Urothelium cell line (cell line): ENCODE data around the gene CDNF.
"Not testable (repeated sequence)": the region's sequence is repeated elsewhere in the genome, so short reads cannot be mapped to it uniquely, and the experiment has no call there.

Source experiments
- DNase-seq: peaks from one replicate; pipeline ENCODE4 v3.0.0; 2011; ENCODE audit warnings: low spot score, mixed read lengths
- FAIRE-seq: peaks from 2 replicates; lab custom pipeline; 2011; peaks lifted over from hg19 to GRCh38; lab: Jason Lieb, UNC

Gene CDNF

GRCh38 chr10:14840178-14840577, 2.3 kb upstream of the CDNF start:
- no peak for FAIRE-seq
- no peak for DNase-seq

- FAIRE-seq (no peak), DNase-seq (no peak)
These were observed 1.5 kb upstream of the CDNF start for GRCh38 chr10:14839305-14839695.

GRCh38 chr10:14838582-14839304, 906 bp upstream of the CDNF start:
- peak; percentile 35 for DNase-seq
- FAIRE-seq: no peak

- DNase-seq (no peak), FAIRE-seq (no peak)
These were observed 657 bp downstream of the CDNF start for GRCh38 chr10:14837003-14837756.

- DNase-seq: no peak
These were observed 1.6 kb downstream of the CDNF start for GRCh38 chr10:14836208-14836607.

GRCh38 chr10:14833106-14833505, 4.7 kb downstream of the CDNF start:
- FAIRE-seq (no peak), DNase-seq (no peak)

More at GRCh38 chr10:14836208-14836607, 1.6 kb downstream of the CDNF start:
- FAIRE-seq: no peak

DNA sequence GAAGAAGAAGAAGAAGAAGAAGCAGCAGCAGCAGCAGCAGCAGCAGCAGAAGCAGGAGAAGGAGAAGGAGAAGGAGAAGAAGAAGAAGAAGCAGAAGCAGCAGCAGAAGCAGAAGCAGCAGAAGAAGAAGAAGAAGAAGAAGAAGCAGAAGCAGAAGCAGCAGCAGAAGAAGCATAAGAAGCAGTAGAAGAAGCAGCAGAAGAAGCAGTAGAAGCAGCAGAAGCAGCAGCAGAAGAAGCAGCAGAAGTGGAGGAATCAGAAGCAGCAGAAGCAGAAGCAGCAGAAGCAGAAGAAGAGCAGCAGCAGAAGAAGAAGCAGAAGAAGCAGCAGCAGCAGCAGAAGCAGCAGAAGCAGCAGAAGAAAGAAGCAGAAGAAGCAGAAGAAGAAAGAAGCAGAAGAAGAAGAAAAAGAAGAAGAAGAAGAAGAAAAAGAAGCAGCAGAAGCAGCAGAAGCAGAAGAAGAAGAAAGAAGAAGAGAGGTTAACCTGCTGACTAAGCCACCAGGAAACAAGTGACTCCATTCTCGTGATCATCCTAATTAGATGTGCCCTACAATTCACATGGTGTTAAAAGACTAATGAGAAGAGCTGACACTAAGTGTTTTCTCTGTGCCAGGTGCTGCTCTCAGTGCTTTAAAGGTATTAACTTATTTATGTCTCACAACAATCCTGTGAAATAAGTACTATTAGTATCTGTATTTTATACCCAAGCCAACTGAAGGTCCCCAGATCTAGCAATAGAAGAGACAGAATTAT, 11.6 kb downstream of the CDNF start:
- no peak for DNase-seq
- no peak for FAIRE-seq

DNA sequence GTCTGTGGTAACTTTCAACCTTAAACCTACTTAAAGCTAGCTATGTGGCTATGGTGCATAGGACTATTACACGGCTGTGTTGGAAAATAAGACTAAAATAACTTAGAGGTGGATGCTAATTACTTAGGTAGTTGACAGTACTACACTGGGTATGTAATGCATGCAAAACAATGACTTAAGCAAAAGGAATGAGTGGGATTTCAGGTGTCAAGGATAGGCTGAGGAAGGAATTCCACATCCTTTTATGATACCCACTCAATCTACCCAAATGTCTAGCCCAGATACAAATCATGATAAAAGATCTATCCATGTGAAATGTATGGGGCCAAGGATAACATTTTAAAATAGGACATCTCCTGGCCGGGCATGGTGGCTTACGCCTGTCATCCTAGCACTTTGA, 13.9 kb downstream of the CDNF start:
- FAIRE-seq (peak; percentile 35), DNase-seq (no peak)

GRCh38 chr10:14822879-14823755, 14.7 kb downstream of the CDNF start:
- DNase-seq: peak; percentile 45
- FAIRE-seq: no peak

DNA sequence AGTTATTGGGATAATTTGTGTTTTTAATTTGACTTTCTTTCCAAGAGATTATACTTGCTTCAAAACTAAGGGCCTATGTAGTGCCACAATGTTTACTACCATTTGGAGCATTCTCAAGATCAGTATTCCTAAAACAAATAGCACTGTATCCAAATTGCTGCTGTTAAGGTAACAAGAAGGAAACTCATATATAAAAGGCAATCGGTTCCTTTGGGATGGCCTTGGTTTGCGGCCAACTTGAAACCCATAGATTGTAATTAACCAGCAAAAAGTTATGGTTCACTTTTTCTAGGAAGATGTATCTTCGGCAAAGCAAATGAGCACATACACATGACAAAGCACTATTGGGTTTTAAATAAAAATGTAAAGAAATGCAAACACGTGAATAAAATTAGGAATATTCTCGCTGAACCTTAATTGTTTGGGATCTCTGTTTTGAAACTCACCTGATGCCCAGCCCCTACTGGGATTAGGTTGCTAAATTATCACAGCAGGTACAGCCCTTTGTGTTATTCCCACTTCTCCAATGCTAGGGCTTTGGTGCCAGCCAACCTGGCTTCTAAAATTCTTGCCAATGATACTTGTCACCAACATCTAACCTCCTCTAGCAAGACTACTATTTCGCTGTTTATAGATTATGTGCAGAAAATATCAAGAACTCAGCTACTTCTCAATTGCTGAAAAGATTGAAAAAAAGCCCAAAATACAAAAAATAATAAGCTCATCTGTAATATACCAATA, 16.0 kb downstream of the CDNF start:
- no peak for FAIRE-seq
- DNase-seq: no peak

- FAIRE-seq (no peak), DNase-seq (no peak)
These were observed 17.1 kb downstream of the CDNF start for GRCh38 chr10:14820775-14821154.

DNA sequence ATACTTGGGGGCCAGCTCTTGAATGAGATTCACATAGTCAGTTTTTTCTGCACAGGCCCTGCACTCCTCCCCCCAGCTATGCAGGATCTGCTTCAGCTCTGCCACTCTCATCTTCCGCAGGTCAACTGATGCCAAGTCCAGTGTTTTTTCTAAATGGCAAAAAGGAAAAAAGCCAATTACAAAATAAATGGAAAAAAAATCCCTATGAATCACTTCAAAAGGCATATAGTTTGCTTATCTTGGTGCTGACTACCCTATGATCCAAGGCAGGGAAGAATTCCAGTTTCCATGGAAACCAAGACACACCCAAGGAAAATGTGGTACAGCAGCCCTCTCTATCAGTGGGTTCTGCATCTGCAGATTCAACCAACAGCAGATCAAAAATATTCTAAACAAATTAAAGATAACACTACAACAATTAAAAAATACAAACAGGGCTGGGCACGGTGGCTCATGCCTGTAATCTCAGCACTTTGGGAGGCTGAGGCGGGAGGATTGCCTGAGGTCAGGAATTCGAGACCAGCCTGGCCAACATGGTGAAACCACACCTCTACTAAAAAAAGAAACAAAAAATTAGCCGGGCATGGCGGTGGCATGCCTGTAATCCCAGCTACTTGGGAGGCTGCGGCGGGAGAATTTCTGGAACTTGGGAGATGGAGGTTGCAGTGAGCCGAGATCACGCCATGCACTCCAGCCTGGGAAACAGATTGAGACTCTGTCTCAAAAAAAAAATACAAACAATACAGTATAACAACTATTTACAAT, 17.6 kb downstream of the CDNF start:
- peak; percentile 69 for FAIRE-seq
- DNase-seq: peak; percentile 66

- DNase-seq, FAIRE-seq: not testable (repeated sequence)
These were observed 21.1 kb downstream of the CDNF start for GRCh38 chr10:14816717-14817116.

DNA sequence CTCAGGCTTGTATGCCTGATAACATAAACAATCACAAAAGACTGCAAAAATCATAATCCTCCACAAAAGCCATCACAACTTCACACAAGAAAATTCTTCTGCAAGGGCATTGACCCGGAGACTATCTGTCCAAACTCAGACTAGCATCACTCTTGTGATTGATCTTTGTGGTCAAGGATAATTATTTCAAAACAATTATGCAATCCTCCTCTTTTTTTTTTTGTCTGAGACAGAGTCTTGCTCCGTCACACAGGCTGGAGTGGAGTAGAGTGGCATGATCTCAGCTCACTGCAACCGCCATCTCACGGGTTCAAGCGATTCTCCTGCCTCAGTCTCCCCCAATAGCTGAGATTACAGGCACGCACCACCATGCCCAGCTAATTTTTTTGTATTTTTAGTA, 22.2 kb downstream of the CDNF start:
- no peak for DNase-seq
- FAIRE-seq: no peak

DNA sequence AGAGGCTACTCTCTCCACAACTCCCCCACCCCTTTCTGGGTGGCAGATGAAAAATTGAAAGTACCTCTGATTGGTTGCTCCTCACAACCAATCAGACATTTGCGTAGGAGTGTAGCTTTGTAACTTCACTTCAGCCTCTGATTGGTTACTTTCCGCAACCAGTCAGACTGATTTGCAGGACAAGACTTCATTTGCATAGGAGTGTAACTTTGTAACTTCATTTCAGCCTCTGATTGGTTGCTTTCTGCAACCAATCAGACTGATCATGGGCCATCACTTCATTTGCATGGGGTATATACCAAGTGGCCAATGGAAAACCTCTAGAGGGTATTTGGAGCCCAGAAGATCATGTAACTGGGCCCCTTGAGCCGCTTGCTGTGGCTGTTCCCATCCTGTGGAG, 25.6 kb downstream of the CDNF start:
- no peak for FAIRE-seq
- DNase-seq: no peak

- DNase-seq (no peak), FAIRE-seq (no peak)
These were observed 26.6 kb downstream of the CDNF start for GRCh38 chr10:14810969-14811953.

GRCh38 chr10:14806318-14806717, 31.5 kb downstream of the CDNF start:
- DNase-seq (no peak), FAIRE-seq (no peak)

- DNase-seq (no peak), FAIRE-seq (no peak)
These were observed 34.0 kb downstream of the CDNF start for GRCh38 chr10:14803827-14804226.
